Testis (tissue), 2 donors: ENCODE results near the gene P2RY6.

Source experiments
- POLR2A ChIP-seq: fragments of 450-650 bp; IDR thresholded peaks from one replicate; pipeline ENCODE4 v1.6.1; 2017; ENCODE audit warnings: antibody characterized with exemption, mild to moderate bottlenecking, moderate library complexity
- TF ChIP-seq, protein P1 (sequence below), 3 experiments: fragments of 450-650 bp in 2 of 3; fragments of 200-600 bp in 1 of 3; sonication (generic) in 1 of 3; IDR thresholded peaks; one replicate each; pipeline ENCODE4 v1.5.1; 2016 to 2019; ENCODE audit warnings: antibody characterized with exemption in 3 of 3, mild to moderate bottlenecking in 2 of 3, moderate library complexity in 1 of 3

DNA sequence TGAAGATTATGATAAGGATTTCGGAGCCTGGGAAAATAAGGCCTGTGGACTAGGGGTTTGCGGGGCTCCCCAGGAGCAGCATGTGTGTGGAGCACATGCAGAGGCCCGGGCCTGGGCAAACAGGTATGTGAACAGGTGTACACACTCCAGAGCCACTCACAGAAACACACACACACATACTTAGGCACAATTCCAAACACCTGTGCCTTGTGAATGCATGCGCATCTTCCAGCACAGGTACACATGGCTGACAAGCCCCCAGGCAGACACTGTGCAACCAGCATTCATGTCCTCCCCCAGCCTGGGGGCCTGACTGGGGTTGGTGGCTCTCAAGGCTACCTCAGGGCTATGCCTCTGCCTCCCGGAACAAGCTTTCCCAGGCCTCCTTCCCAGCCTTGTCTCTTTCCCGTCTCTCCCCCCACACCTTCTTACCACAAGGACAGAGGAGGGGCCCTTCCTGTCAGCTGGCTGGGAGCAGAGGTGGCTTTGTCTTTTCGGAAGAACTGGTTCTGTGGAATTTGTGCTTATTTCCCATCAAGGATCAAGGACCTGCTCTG is 2.6 kb upstream of the P2RY6 start:
- TF ChIP-seq, protein P1, sequence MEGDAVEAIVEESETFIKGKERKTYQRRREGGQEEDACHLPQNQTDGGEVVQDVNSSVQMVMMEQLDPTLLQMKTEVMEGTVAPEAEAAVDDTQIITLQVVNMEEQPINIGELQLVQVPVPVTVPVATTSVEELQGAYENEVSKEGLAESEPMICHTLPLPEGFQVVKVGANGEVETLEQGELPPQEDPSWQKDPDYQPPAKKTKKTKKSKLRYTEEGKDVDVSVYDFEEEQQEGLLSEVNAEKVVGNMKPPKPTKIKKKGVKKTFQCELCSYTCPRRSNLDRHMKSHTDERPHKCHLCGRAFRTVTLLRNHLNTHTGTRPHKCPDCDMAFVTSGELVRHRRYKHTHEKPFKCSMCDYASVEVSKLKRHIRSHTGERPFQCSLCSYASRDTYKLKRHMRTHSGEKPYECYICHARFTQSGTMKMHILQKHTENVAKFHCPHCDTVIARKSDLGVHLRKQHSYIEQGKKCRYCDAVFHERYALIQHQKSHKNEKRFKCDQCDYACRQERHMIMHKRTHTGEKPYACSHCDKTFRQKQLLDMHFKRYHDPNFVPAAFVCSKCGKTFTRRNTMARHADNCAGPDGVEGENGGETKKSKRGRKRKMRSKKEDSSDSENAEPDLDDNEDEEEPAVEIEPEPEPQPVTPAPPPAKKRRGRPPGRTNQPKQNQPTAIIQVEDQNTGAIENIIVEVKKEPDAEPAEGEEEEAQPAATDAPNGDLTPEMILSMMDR (IDR thresholded peaks at IDR 0.05): no peak
- TF ChIP-seq POLR2A: no peak
